GM18868 (cell line): ENCODE results near the gene TIMM10.

Source experiments
- ATAC-seq: cut with Tn5 transposase; IDR thresholded peaks from one replicate; pipeline ENCODE4 v1.9.1; 2021; ENCODE audit warnings: mild to moderate bottlenecking, moderate library complexity; ENCODE audit not compliant: unreplicated experiment

TIMM10 gene, protein sequence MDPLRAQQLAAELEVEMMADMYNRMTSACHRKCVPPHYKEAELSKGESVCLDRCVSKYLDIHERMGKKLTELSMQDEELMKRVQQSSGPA

DNA sequence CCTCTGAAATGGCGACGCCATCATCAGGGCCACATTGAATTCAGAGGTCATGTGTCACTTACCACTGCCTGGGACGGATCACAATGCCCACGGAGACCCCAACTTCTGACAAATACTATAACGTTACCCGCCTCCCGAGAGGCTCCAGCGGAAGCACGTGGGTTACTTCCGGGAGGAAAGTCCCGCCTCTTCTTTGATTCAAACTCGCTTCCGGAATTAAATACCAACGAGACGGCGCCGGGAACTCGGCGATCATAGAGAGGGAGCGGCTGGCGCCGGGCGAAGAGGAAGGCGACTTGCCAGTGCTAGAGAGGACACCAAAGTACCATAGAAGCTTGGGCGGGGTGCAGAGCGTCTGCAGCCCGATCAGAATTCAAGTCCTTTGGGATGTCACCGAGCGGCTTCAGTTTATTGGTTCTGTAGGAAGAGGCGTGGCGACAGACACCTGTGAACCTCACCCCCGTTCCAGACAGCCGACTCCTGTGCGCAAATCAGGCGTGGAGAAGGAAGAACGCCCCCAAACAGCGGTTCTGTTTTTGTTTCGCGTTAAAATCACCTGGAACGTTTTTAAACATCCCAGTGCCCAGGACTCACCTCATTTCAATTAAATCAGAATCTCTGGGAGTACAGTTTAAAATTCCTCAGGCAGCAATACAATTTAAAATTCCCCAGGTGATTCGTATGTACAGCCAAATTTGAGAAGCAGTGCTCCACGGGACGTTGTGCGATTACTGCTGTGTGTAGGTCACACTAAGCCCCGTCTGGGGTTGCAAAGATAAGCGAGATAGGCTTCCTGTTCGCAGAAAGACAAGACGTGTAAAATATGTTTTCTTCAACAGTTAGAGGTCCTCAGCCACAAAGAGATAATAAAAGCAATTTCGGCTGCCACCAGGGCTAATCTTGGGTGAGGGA, at the start of gene TIMM10:
Gene TIMM10 (minus strand): TSS at position 159 of the 912 bp plus-strand sequence. CDS start 565 bp downstream, outside the sequence.
- ATAC-seq: peak; percentile 96

DNA sequence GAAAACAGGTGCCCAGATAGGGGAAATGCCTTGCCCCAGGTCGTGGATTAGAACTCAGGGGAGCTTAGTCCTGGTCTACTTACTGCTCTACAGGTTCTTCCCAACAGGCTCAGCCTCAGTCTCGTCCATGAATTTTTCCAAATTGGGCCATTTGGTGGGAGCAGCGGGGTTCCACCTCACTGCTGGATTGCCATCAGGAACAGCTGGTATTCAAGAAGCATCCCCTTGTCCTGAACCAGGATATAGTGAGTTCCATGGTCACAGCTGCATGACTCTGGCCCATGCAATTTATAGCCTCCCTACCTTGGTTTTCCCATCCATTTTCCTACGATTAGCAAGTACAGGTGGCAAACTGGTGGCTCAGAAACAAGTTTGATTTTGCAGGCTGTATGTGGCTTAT, 43.5 kb upstream of the TIMM10 start:
- no peak for ATAC-seq

DNA sequence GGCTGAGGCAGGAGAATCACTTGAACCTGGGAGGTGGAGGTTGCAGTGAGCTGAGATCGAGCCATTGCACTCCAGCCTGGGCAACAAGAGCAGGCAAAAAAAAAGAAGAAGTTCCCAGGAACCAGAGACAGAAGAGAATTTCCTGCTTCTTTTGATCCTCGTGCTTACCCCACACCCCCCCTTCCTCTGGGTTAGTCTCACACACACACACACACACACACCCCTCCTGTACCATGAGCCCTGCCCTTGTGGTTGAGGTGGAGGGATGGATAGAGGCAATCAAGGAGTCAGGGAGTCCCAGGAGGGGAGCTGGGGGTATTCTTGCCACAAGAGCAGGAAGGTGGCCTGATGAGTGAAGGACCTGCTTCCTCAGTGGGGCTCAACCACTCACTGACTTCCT, 41.1 kb upstream of the TIMM10 start:
- no peak for ATAC-seq

DNA sequence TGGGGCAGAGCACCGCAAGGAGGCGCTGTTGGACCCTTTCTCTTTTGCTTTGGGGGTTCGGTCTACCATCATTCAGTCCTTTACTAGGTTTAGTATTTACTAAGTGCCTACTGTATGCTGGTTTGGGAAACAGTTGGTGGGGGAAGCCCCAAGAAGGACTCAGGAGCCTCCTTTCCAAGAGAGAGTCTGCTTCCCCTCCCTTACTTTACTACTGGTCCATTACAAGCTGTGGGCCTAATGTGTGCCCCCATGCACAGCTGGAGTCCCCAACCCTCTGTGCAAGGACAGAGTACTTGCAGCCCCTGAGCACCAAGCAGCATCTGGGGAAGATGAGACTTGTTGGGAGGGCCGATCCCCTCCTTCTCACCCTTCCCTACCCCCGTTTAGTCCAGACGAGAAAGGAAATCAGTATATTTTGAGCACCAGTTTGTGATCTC, 37.8 kb upstream of the TIMM10 start:
- ATAC-seq: peak; percentile 8

DNA sequence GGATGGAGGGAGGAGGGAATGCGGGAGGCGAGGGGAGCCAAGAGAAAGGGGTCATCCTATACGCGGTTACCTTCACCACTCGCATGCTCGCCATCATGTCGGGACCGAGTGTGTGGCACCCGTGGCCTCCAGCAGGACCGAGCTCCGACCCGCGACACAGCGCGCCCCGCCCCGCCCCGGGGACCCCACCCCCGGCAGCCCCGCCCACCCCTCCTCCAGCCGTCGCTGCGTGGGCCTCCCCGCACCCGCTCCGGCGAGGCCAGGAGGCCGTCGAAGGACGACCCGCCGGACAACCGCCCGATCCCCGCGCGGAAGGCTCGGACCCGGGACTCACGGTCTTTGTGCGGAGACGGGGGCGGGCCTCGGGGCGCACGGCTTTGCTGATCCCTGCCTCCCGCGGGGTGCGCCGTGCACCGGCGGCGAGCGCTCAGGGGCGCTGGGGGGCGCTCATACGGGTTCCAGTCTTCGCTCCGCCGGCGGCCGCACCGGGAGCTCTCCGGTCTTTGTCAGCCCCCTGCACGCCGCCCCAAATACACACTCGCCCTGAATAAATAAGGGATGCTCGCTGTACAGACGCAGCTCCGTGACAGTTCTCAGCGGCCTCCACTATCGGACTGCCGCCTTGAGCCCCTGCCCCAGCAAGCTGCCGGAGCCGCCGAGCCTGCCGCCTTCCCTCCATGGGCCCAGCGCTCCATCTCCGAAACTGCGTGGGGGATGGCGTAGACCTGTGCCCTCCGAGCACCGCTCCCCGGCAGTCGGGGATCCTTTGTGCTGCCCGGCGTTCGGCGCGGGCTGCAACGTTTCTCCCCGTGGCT, 37.2 kb upstream of the TIMM10 start, which contains the start of gene UBE2L6:
Gene UBE2L6 (minus strand): TSS at position 158 of the 815 bp plus-strand sequence. CDS start 61 bp downstream, at position 97.
- ATAC-seq: peak; percentile 72

DNA sequence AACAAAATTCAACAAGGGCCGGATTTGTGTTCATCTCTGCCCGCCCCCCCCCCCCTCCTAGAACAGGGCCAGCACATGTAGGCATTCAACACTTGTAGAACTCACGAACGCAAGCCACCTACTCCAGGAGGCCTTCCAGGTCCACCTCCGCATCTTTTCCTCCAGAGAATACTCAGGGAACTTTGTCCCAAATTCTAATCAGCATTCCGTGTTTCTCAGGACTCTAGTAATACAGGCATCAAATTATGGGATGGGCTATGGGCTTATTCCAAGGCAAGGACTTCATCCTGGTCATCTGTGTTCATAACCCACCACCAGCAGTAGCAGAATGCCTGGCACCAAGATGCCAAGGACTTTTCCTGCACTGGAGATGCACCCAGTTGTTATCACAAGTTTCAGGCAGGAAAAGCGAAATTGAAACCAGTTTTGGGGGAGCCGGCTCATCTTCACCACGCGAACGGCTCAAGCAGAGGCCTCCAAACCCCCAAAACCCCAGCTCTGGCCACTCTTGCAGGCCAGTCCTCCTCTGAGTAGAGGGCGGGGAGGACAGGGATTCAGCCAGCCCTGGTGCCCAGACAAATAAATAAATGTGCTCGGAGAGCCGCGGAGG, 36.5 kb upstream of the TIMM10 start:
- ATAC-seq: no peak

DNA sequence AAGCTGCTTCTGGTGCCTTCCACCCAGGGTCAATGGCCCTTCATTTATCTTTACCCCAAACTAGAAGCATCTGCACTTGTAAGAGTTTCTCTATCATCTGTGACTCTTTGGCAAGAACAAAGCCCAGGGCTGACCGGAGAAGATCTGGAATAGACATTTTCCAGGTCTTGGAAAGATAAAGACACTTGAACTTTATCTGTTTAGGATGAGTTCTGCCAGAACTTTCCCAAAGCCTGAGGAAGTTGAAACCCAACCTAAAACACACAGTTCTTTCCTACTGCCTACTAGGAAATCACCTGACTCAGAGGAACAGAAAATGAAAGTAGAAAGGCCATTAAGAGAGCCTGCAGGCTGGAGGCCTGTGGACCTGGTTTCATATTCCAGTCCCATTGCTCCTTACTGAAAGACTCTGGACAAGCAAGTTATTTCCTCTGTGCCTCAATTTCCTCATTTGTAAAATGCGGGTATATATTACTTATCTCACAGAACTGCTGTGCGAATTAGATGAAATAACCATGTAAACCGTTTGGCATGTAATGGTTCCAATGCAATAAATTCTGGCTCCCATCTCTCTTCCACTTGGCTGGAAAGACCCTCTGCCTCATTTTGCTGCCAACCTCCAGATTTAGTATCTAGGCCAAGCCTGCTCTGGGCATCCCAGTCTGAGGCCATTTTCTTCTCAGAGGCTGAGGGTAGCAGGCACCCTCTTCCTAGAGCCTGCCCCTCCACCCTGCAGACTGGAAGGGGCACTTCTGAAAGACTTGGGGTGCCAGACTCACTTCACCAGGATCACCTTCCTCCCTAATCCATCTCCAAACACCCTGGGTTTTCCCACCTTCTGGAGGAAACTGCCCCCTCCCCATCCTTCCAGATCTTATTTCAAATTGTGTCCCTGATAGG, 35.7 kb upstream of the TIMM10 start:
- ATAC-seq: peak; percentile 71

DNA sequence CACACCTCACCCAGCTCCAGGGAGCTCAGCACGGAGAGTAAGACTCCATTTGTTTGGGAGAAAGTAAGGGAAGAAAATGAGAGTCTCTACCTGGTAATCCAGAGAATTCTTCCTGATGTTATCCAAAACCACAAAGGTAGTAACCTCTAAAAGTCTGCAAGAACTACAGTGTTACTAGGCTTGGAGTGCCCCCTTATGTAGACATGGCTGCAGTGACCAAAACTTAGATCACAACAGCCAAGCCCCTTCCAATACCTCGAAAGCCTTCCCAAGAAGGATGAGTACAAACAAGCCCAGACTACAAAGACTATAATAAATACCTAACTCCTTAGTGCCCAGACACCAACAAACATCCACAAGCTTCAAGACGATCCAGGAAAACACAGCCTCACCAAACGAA, 32.0 kb upstream of the TIMM10 start:
- ATAC-seq: no peak

DNA sequence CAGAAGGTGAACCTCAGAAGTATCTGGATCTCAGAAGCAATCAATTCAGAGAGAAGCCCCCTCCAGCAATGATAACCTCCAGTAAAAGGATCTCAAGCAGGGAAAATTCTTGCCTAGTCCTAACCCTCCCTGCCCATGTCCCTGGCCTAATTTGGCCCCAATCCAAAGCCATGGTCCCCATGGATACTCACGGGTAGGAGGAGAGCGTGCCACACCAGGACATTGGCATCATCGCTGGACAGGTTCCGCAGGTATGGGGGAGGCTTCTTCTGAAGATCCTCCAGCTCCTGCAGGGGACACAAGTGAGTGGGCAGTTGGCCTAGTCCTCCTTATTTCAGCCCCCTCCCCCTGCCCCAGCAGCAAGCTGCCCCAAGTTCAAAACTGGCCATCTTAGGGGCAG, 29.6 kb upstream of the TIMM10 start:
- no peak for ATAC-seq

DNA sequence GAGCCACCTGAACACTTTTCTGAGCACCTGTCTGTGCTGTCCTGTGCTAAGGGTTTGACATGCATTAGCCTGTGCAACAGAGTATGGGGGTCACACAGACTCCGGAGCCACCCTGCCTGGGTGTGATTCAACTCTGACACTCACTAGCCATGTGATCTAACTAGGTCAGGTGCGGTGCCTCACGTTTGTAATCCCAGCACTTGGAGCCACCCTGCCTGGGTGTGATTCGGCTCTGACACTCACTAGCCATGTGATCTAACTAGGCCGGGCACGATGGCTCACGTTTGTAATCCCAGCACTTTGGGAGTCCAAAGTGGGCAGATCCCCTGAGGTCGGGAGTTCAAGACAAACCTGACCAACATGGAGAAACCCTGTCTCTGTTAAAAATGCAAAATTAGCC, 25.5 kb upstream of the TIMM10 start:
- ATAC-seq: no peak

DNA sequence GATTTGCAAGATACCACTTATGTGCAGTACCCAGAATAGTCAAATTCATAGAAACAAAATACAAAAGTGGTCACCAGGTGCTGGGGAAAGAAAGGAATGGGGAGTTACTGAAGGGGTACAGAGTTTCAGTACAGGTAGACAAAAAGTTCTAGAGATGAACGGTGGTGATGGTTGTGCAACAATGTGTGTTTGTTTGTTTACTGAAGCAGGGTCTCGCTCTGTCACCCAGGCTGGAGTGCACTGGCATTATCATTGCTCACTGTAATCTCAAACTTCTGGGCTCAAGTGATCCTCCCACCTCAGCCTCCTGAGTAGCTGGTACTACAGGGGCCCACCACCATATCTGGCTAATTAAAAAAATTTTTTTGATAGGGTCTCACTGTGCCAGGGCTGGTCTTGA, 24.8 kb upstream of the TIMM10 start:
- no peak for ATAC-seq

DNA sequence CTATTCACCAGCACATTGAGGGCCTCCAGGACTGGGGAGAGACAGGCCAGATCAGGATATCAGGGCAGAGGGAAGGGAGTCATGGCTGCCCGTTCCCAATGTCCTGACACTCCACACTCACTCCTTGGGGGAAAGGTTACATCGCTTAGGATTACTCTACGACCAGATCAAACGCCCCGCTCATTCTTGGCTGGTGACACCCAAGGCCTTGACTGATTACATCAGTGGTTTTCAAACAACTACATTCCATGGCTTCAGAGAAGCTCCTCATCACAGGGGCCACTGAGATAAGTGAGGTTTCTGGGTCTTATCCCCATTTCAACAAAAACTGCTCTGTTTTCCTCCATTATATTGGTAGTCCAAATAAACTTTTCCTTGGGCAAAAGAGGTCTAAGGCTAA, 21.9 kb upstream of the TIMM10 start:
- ATAC-seq: no peak

DNA sequence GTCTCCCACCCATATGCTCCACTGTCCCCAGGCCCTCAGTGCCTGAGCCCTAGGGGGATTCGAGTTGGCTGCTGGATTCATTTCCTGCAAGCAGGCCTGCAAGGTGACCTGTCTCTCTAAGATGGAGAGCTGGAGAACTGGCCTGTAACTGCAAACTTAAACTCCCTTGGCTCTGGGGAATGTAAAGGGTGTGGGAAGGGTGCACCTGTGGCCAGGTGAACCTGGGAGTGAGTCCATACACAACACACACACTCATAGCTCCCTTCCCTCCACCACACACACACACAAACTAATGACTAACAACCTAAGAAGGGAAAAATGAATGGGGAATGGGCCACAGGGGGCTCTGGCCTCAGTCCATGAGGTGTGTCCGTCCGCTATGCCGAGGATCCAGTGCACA, 21.4 kb upstream of the TIMM10 start:
- no peak for ATAC-seq

DNA sequence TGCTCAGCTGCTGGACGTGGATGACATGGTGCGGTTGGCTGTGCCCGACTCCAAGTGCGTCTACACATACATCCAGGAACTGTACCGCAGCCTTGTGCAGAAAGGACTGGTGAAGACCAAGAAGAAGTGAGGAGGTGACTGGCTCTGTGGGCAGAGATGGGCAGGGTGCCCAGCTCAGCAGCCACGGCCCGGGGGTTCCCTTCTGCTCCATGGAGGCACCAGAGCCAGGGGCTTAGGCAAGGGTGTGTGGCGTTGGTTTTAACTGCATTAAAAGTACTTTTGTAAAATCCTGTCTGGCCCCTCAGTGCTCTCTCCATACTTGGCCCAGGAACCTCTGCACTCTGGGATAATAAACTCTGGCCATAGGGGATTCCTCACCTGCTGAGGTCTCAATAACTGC, 19.4 kb upstream of the TIMM10 start:
- ATAC-seq: no peak

DNA sequence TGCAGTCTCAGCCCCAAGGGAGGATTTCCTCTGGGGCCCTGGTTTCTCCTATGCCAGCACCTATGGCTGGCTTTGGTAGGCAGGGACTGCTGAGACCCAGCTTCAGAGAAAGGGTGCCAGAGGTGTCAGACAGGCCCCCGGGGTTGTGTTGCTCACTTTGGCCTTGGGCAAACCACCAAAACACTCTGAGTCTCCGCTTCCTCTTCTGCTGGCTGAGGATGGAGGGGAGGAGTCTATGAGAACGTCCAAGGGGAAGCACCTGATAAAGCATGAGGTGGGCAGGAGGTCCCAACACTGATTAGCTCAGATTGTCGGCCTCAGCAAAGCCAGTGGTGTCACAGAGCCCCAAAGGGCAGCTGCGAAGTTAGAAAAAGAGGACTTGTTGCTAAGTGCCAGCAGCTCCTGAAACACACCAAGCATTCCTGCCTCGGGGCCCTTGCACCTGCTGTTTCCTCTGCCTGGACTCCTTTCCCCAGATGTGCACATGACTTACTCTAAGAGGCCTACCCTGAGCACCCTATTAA, 17.4 kb upstream of the TIMM10 start:
- peak; percentile 87 for ATAC-seq

DNA sequence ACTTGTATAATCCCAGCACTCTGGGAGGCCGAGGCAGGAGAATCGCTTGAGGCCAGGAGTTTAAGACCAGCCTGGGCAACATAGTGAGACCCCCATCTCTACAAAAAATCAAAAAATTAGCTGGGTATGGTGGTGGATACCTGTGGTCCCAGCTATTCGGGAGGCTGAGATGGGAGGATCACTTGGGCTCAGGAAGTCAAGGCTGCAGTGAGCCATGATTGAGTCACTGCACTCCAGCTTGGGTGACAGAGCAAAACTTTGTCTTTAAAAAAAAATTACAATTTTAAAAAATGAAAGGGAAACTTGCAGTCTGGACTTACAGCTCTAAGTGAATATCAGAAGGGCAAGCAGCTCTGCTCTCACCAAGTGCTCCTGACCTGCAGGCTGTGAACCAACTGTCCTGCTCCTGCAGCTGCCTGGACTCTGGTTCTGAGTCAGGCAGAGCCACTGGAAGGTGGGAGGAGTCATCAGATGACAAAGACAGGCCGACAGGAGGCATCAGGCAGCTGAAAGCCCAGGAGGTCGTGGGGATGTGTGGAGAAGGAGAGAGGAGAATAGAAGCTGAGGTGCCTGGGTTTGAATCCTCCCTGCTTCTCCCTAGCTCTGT, 16.4 kb upstream of the TIMM10 start:
- no peak for ATAC-seq

DNA sequence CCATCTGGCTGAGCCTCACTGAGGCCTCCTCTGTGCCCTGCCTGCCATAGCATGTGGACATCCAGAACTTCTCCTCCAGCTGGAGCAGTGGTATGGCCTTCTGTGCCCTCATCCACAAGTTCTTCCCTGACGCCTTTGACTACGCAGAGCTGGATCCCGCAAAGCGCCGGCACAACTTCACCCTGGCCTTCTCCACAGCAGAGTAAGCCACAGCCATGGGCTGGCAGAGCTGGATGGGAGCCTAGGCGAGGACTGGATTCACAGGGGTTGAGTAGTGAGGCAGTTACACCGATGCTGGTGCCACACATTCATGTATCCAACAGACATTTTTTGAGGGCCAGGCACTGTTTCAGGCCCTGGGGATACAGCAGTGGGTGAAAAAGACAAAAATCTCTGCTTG, 15.9 kb upstream of the TIMM10 start:
- no peak for ATAC-seq

DNA sequence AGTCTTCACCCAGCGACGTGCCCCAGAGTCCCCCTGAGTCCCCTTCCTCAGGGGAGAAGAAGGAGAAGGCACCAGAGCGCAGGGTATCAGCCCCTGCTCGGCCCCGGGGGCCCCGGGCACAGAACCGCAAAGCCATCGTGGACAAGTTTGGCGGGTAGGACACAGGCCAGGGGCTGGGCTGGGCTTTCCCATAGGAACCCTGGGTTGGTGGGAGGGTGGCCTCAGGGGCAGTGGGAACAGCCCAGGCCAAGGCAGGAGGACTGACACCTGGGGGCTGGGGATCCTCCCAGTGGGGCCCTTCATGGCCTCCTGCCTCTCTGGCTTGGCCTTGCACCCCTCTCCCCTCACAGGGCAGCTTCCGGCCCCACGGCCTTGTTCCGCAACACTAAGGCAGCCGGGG, 15.3 kb upstream of the TIMM10 start:
- no peak for ATAC-seq

DNA sequence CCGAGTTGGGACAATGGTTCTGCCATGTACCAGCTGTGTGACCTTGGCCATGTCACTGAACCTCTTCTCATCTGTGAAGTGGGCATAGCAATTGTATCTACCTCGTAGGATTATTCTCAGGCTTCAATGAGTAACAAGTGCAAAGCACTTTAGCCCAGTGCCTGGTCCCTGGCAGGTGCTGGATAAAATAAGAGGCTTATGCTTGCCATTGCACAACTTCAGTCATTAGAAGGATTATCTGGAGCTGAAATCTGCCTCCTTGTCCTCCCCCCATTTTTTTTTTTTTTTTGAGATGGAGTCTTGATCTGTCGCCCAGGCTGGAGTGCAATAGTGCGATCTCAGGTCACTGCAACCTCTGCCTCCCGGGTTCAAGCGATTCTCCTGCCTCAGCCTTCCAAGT, 14.0 kb upstream of the TIMM10 start:
- no peak for ATAC-seq
